ENCODE data around the gene SMC5. TPM values are rescaled to one million over a fixed set of nuclear protein-coding genes. Genes with fewer than 3 reads are reported as not detected.
"Not testable (repeated sequence)": the region's sequence is repeated elsewhere in the genome, so short reads cannot be mapped to it uniquely, and the experiment has no call there.

Gene SMC5
- total and polyA plus RNA-seq, 4 donors, result 9.8 to 90.5 (median 19.1) TPM

DNA sequence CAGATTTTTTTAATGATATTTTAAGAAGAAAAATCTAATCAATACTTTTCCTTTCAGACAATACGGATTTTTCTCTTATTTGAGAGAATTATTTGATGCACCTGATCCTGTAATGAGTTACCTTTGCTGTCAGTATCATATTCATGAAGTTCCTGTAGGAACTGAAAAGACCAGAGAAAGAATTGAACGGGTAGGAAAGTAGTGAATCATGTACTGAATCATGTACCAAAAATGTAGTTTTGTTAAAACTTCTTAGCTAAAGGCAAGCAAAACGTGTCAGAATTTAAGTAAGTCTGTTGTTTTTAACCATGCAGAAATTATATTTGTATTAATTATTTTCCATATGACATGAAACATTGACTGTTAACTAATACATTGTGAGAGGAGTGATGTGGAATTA is 56.6 kb downstream of the SMC5 start:
- H3K4me1 ChIP-seq (ENCODE audit: control insufficient read depth in 5 of 5, insufficient read depth in 5 of 5, low read length in 5 of 5), result no peaks in the 10 kb centered on the region
- 91 to 92% methylated on average over 3 of the region's 3 CpGs for WGBS, 2 donors

DNA sequence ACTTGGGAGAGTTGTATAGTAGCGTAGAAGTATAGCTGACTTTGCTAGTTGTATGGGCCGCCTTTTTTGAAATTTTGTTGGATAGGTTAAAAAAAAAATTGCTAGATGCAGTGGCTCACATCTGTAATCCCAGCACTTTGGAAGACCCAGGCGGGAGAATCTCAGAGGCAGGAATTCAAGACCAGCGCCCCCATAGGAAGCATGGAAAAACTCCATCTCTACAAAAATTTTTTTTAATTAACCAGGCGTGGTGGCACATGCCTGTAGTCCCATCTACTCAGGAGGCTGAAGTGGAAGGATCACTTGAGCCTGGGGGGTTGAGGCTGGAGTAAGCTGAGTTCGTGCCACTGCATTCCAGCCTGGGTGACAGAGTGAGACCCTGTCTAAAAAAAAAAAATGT is 59.2 kb downstream of the SMC5 start:
- Histone ChIP-seq H3K36me3 (ENCODE audit: control insufficient read depth in 4 of 4, insufficient read depth in 4 of 4, low read length in 4 of 4) (peaks cover 7 to 42% (median 22%) of the 10 kb centered on the region in 4 donors), H3K27me3 (ENCODE audit: control insufficient read depth in 3 of 3, insufficient read depth in 3 of 3, low read length in 2 of 3) (no peaks in the 10 kb centered on the region), H3K4me1 (ENCODE audit: control insufficient read depth in 5 of 5, insufficient read depth in 5 of 5, low read length in 5 of 5) (no peaks in the 10 kb centered on the region), H3K4me3 (no peak overlapping the region), H3K9ac (ENCODE audit: insufficient read depth in 1 of 2, low read length in 2 of 2) (no peak overlapping the region), H3K9me3 (ENCODE audit: control insufficient read depth in 4 of 4, insufficient read depth in 3 of 4, low read length in 3 of 4) (no peaks in the 10 kb centered on the region), H3K27ac (ENCODE audit: low read depth in 1 of 2, low read length in 1 of 2) (no peak overlapping the region)
- TF ChIP-seq, protein P1, sequence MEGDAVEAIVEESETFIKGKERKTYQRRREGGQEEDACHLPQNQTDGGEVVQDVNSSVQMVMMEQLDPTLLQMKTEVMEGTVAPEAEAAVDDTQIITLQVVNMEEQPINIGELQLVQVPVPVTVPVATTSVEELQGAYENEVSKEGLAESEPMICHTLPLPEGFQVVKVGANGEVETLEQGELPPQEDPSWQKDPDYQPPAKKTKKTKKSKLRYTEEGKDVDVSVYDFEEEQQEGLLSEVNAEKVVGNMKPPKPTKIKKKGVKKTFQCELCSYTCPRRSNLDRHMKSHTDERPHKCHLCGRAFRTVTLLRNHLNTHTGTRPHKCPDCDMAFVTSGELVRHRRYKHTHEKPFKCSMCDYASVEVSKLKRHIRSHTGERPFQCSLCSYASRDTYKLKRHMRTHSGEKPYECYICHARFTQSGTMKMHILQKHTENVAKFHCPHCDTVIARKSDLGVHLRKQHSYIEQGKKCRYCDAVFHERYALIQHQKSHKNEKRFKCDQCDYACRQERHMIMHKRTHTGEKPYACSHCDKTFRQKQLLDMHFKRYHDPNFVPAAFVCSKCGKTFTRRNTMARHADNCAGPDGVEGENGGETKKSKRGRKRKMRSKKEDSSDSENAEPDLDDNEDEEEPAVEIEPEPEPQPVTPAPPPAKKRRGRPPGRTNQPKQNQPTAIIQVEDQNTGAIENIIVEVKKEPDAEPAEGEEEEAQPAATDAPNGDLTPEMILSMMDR (IDR thresholded peaks at IDR 0.05; ENCODE audit: control extremely low read depth, extremely low read depth), result no peak
- no peak for ATAC-seq (ENCODE audit: insufficient read depth, low FRiP score)
- 90 to 97% methylated on average over 6 of the region's 6 CpGs for WGBS, 2 donors
- no peak for DNase-seq

More for the DNA sequence above, 56.6 kb downstream of the SMC5 start:
- Histone ChIP-seq H3K36me3 (ENCODE audit: control insufficient read depth in 4 of 4, insufficient read depth in 4 of 4, low read length in 4 of 4) (peaks cover 4 to 36% (median 22%) of the 10 kb centered on the region in 4 donors), H3K4me3 (no peak overlapping the region), H3K27me3 (ENCODE audit: control insufficient read depth in 3 of 3, insufficient read depth in 3 of 3, low read length in 2 of 3) (no peaks in the 10 kb centered on the region), H3K9me3 (ENCODE audit: control insufficient read depth in 4 of 4, insufficient read depth in 3 of 4, low read length in 3 of 4) (no peaks in the 10 kb centered on the region), H3K27ac (ENCODE audit: low read depth in 1 of 2, low read length in 1 of 2) (no peak overlapping the region), H3K9ac (ENCODE audit: insufficient read depth in 1 of 2, low read length in 2 of 2) (no peak overlapping the region)
- ATAC-seq (ENCODE audit: insufficient read depth, low FRiP score) (no peak), DNase-seq (no peak)
- TF ChIP-seq, protein P1 (IDR thresholded peaks at IDR 0.05; ENCODE audit: control extremely low read depth, extremely low read depth), result no peak

DNA sequence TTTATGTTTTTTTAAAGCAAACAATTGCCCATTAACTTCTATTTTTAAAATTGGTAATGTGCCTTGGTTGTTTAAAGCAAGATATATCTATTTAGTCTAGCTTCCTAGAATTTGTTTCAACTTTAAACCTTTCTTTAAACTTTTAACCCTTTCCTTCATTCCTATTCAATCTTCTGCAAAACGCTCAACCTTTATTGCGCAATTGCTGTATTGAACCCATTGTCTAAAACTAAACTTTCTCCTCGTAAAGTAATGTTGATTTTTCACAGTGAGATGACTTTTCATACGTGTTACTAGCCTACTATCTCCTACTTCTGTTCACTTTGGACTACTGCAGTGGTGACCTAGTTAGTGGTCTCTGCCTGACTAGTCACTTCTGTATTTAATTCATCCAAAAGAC is 63.3 kb downstream of the SMC5 start:
- Histone ChIP-seq H3K4me3 (no peak overlapping the region), H3K36me3 (ENCODE audit: control insufficient read depth in 4 of 4, insufficient read depth in 4 of 4, low read length in 4 of 4) (peaks cover 13 to 47% (median 29%) of the 10 kb centered on the region in 4 donors), H3K4me1 (ENCODE audit: control insufficient read depth in 5 of 5, insufficient read depth in 5 of 5, low read length in 5 of 5) (no peaks in the 10 kb centered on the region), H3K27me3 (ENCODE audit: control insufficient read depth in 3 of 3, insufficient read depth in 3 of 3, low read length in 2 of 3) (no peaks in the 10 kb centered on the region), H3K9ac (ENCODE audit: insufficient read depth in 1 of 2, low read length in 2 of 2) (no peak overlapping the region), H3K27ac (ENCODE audit: low read depth in 1 of 2, low read length in 1 of 2) (no peak overlapping the region), H3K9me3 (ENCODE audit: control insufficient read depth in 4 of 4, insufficient read depth in 3 of 4, low read length in 3 of 4) (no peaks in the 10 kb centered on the region)
- WGBS, 2 donors, result 84 to 88% methylated on average over 4 of the region's 4 CpGs
- TF ChIP-seq, protein P1 (IDR thresholded peaks at IDR 0.05; ENCODE audit: control extremely low read depth, extremely low read depth), result no peak
- DNase-seq (no peak), ATAC-seq (ENCODE audit: insufficient read depth, low FRiP score) (no peak)

DNA sequence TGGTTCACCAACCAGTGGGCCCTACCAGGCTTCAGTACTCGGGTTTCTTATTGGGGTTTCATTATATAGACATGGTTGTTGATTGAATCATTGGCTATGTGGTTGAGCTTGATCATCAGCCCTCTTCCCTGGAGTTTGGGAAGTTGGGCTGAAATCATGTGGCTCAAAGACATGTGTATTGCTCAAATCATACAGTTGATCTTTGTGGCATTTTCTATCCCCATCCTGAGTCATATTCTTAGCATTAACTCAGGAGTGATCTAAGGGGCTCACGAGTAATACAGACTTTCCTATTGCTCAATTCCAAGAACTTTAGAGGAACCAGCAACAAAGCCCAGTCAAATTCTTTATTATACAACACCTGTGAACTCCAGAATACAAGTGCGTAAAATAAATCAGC is 66.2 kb downstream of the SMC5 start:
- Histone ChIP-seq H3K4me1 (ENCODE audit: control insufficient read depth in 5 of 5, insufficient read depth in 5 of 5, low read length in 5 of 5) (no peaks in the 10 kb centered on the region), H3K36me3 (ENCODE audit: control insufficient read depth in 4 of 4, insufficient read depth in 4 of 4, low read length in 4 of 4) (peaks cover 20 to 55% (median 36%) of the 10 kb centered on the region in 4 donors), H3K4me3 (no peak overlapping the region), H3K9ac (ENCODE audit: insufficient read depth in 1 of 2, low read length in 2 of 2) (no peak overlapping the region), H3K27me3 (ENCODE audit: control insufficient read depth in 3 of 3, insufficient read depth in 3 of 3, low read length in 2 of 3) (no peaks in the 10 kb centered on the region), H3K9me3 (ENCODE audit: control insufficient read depth in 4 of 4, insufficient read depth in 3 of 4, low read length in 3 of 4) (peaks cover 0 to 6% (median 2%) of the 10 kb centered on the region in 4 donors), H3K27ac (ENCODE audit: low read depth in 1 of 2, low read length in 1 of 2) (no peak overlapping the region)
- WGBS, 2 donors, result 57 to 83% methylated on average over 3 of the region's 3 CpGs
- DNase-seq (no peak), ATAC-seq (ENCODE audit: insufficient read depth, low FRiP score) (no peak)
- TF ChIP-seq, protein P1 (IDR thresholded peaks at IDR 0.05; ENCODE audit: control extremely low read depth, extremely low read depth), result no peak

DNA sequence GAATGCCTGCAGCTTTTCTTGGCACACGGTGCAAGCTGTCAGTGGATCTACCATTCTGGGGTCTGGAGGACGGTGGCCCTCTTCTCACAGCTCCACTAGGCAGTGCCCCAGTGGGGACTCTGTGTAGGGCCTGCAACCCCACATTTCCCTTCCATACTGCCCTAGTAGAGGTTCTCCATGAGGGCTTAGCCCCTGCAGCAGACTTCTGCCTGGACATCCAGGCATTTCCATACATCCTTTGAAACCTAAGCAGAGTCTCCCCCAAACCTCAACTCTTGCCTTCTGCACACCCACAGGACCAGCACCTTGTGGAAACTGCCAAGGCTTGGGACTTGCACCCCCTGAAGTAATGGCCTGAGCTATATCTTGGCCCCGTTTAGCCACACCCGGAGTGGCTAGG is 69.8 kb downstream of the SMC5 start:
- not testable (repeated sequence) for H3K4me3 ChIP-seq; H3K27me3 ChIP-seq (ENCODE audit: control insufficient read depth in 3 of 3, insufficient read depth in 3 of 3, low read length in 2 of 3); H3K9ac ChIP-seq (ENCODE audit: insufficient read depth in 1 of 2, low read length in 2 of 2); H3K27ac ChIP-seq (ENCODE audit: low read depth in 1 of 2, low read length in 1 of 2); DNase-seq; ATAC-seq (ENCODE audit: insufficient read depth, low FRiP score); H3K4me1 ChIP-seq (ENCODE audit: control insufficient read depth in 5 of 5, insufficient read depth in 5 of 5, low read length in 5 of 5); H3K9me3 ChIP-seq (ENCODE audit: control insufficient read depth in 4 of 4, insufficient read depth in 3 of 4, low read length in 3 of 4)
- 79 to 95% methylated on average over 4 of the region's 4 CpGs for WGBS, 2 donors
- peaks cover 19 to 43% (median 31%) of the 10 kb centered on the region in 4 donors for H3K36me3 ChIP-seq (ENCODE audit: control insufficient read depth in 4 of 4, insufficient read depth in 4 of 4, low read length in 4 of 4)
